Eye (tissue), 1 donor: ENCODE results near the gene HBZ.
A peak's percentile ranks its signal among the peaks of the same experiment; 100 is the strongest.
"Not testable (repeated sequence)": the region's sequence is repeated elsewhere in the genome, so short reads cannot be mapped to it uniquely, and the experiment has no call there.

Experiments used
- DNase-seq: peaks from one replicate; pipeline ENCODE4 v3.0.0-alpha.2; 2015

The HBZ gene

DNA sequence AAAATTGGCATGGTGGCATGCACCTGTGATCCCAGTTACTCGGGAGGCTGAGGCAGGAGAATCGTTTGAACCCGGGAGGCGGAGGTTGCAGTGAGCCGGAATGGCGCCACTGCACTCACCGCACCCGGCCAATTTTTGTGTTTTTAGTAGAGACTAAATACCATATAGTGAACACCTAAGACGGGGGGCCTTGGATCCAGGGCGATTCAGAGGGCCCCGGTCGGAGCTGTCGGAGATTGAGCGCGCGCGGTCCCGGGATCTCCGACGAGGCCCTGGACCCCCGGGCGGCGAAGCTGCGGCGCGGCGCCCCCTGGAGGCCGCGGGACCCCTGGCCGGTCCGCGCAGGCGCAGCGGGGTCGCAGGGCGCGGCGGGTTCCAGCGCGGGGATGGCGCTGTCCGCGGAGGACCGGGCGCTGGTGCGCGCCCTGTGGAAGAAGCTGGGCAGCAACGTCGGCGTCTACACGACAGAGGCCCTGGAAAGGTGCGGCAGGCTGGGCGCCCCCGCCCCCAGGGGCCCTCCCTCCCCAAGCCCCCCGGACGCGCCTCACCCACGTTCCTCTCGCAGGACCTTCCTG is 27.7 kb downstream of the HBZ start, which contains the start of gene HBQ1:
Gene HBQ1, plus strand, starts transcription at position 359 of the 575 bp plus-strand sequence. Its CDS starts 28 bp downstream, at position 387.
- DNase-seq: peak; percentile 70

GRCh38 chr16:180681-181564 is 28.5 kb downstream of the HBZ start:
- peak; percentile 88 for DNase-seq

GRCh38 chr16:181565-182021 is 29.1 kb downstream of the HBZ start:
- no peak for DNase-seq

GRCh38 chr16:183005-183404 is 30.6 kb downstream of the HBZ start:
- DNase-seq: no peak

- no peak for DNase-seq
Observed at GRCh38 chr16:185213-185612, 32.8 kb downstream of the HBZ start.

GRCh38 chr16:185691-186090 is 33.2 kb downstream of the HBZ start:
- no peak for DNase-seq

GRCh38 chr16:187330-187729 is 34.9 kb downstream of the HBZ start:
- DNase-seq: no peak

DNA sequence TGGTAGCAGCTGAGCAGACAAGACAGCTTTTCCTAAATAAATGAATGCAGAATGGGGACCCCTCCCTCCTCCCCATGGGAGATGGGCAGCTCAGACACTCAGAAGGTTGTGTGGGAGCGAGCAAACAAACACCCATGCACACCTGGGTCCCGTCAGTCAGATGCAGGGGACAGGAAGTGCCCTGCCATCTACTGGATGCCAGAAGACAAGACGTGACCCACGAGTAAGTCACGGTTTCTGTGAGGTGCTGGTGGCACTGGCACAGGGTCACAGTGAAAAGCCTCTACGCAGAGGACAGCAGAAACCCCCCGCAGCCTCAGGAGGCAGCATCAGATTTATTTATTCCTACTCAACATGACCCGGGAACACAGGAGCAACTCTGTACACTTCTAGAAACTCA is 36.2 kb downstream of the HBZ start:
- no peak for DNase-seq

GRCh38 chr16:189604-190186 is 37.3 kb downstream of the HBZ start:
- no peak for DNase-seq

DNA sequence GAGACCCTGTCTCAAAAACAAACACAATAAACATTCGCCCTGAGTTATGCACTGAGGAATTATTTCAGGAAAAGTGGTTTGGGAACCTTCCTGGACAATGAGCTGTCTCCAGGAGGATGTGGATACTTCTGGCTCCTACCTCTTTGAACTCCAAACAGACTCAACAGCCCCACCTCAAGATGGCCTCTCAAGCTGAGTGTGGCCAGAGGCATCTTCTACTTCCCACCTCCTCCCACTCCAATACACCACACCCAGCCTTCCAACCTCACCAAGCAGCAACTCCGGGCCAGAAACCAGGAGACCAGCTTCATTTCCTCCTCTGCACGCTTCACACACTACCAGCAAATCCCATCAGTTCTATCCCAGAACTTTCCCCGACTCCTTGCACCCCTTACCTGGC is 39.4 kb downstream of the HBZ start:
- DNase-seq: no peak

DNA sequence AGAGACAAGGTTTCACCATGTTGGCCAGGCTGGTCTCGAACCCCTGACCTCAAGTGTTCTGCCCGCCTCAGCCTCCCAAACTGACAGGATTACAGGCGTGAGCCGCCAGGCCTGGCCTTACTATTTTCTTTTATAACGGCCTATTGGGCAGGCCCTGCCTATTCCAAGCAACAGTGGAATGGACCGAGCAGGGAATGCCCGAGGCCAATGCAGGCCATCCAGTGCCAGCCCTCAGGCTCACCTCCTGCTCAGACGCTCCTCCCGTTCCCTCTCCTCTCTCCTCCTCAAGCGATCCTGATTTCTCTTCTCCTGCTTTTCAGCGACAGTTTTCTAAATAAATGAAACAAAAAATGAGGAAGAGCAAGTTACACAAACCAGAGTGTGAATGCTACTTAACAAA is 40.2 kb downstream of the HBZ start:
- no peak for DNase-seq

GRCh38 chr16:193441-193840 is 41.0 kb downstream of the HBZ start:
- DNase-seq: no peak

GRCh38 chr16:194516-194915 is 42.1 kb downstream of the HBZ start:
- DNase-seq: no peak

DNA sequence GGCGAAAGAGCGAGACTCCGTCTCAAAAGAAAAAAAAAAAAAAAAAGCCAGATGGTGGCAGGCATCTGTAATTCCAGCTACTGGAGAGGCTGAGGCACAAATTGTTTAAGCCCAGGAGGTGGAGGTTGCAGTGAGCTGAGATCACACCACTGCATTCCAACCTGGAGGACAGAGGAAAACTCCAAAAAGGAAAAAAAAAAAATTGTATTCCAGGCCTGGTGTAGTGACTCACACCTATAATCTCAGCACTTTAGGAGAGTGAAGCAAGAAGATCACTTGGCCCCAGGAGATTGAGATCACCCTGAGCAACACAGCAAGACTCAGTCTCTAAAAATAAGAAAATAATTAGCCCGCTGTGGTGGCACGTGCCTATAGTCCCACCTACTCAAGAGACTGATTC is 47.9 kb downstream of the HBZ start:
- DNase-seq: no peak

- no peak for DNase-seq
Observed at GRCh38 chr16:203246-203645, 50.8 kb downstream of the HBZ start.

DNA sequence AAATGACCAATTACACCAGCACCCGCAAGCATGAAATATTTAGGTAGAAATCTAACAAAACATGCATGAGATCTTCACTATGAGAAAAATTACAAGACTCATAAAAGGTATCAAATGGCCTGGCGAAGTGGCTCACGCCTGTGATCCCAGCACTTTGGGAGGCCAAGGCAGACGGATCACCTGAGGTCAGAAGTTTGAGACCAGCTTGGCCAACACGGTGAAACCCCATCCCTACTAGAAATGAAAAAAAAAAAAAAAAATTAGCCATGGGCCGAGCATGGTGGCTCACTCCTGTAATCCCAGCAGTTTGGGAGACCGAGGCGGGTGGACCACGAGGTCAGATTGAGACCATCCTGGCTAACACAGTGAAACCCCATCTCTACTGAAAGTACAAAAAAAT is 51.6 kb downstream of the HBZ start:
- DNase-seq: not testable (repeated sequence)
